Measurements from ENCODE around the gene PLSCR1. TPM values are rescaled to one million over a fixed set of nuclear protein-coding genes. Genes with fewer than 3 reads are reported as not detected.

The PLSCR1 gene
- total and polyA plus RNA-seq, 2 experiments from 2014 or later: 62.7 to 78.3 TPM

- TF ChIP-seq POLR2AphosphoS5 (IDR thresholded peaks at IDR 0.05; ENCODE audit: low read depth): no peak
These were observed 21.7 kb upstream of the PLSCR1 start (continued) for GRCh38 chr3:146566138-146566537.

GRCh38 chr3:146561879-146562278, 17.5 kb upstream of the PLSCR1 start:
- Histone ChIP-seq H3K36me3 (ENCODE audit: insufficient read depth) (peaks cover under 1% of the 10 kb centered on the region; the same call in 1 of the 2 replicates), H3K9me2 (ENCODE audit: insufficient read depth) (peaks cover 16% of the 10 kb centered on the region; the same call in 1 of the 2 replicates), H3F3A (replicated peaks; ENCODE audit: low read depth) (no peaks in the 10 kb centered on the region), H3K4me2 (no peak overlapping the region), H3K27me3 (ENCODE audit: insufficient read depth) (no peaks in the 10 kb centered on the region), H4K20me1 (replicated peaks; ENCODE audit: insufficient read depth) (no peaks in the 10 kb centered on the region), H3K4me3 (no peak overlapping the region), H2AFZ (no peak overlapping the region), H3K27ac (ENCODE audit: low read depth) (no peak overlapping the region), H3K79me2 (replicated peaks; ENCODE audit: insufficient read depth) (no peaks in the 10 kb centered on the region), H3K4me1 (ENCODE audit: insufficient read depth) (no peaks in the 10 kb centered on the region)
- DNase-seq (ENCODE audit: low spot score): no peak
- H3K4me3 Mint-ChIP-seq: no peak overlapping the region
- no peak for ATAC-seq
- H3K27ac Mint-ChIP-seq: no peak overlapping the region
- TF ChIP-seq CTCF (conservative IDR thresholded peaks at IDR 0.05; ENCODE audit: low read depth in 2 of 2) (no peak), NANOG (IDR thresholded peaks at IDR 0.05; ENCODE audit: borderline replicate concordance) (no peak), EZH2 (IDR thresholded peaks at IDR 0.05; ENCODE audit: low read depth, unreplicated experiment) (no peak), REST (IDR thresholded peaks at IDR 0.05; ENCODE audit: unreplicated experiment) (no peak), STAT1 (IDR thresholded peaks at IDR 0.05; ENCODE audit: unreplicated experiment) (no peak), ZNF114 (CRISPR knock-in tag; IDR thresholded peaks at IDR 0.05) (no peak)
- peaks cover 17% of the 10 kb centered on the region; the same call in 2 of the 3 replicates for H3K9me3 Mint-ChIP-seq
- peaks cover 14% of the 10 kb centered on the region; the same call in 2 of the 3 replicates for H3K36me3 Mint-ChIP-seq (ENCODE audit: low read depth)
- peaks cover 8% of the 10 kb centered on the region for H3K27me3 Mint-ChIP-seq (ENCODE audit: insufficient read depth, low read depth, poor library complexity)
- H3K4me1 Mint-ChIP-seq: no peaks in the 10 kb centered on the region

GRCh38 chr3:146561463-146561862, 17.1 kb upstream of the PLSCR1 start:
- no peak overlapping the region for H2AFZ ChIP-seq
- no peaks in the 10 kb centered on the region for H4K20me1 ChIP-seq (replicated peaks; ENCODE audit: insufficient read depth)
- H3F3A ChIP-seq (replicated peaks; ENCODE audit: low read depth): no peaks in the 10 kb centered on the region
- H3K4me1 ChIP-seq (ENCODE audit: insufficient read depth): no peaks in the 10 kb centered on the region
- H3K4me3 Mint-ChIP-seq: no peak overlapping the region
- H3K4me1 Mint-ChIP-seq: no peaks in the 10 kb centered on the region
- H3K4me2 ChIP-seq: no peak overlapping the region
- no peak overlapping the region for H3K4me3 ChIP-seq
- no peaks in the 10 kb centered on the region for H3K79me2 ChIP-seq (replicated peaks; ENCODE audit: insufficient read depth)
- peaks cover 12% of the 10 kb centered on the region; the same call in 2 of the 3 replicates for H3K36me3 Mint-ChIP-seq (ENCODE audit: low read depth)
- DNase-seq (ENCODE audit: low spot score): no peak
- H3K9me3 Mint-ChIP-seq: peaks cover 15% of the 10 kb centered on the region; the same call in 2 of the 3 replicates
- H3K36me3 ChIP-seq (ENCODE audit: insufficient read depth): peaks cover 4% of the 10 kb centered on the region; the same call in 1 of the 2 replicates
- H3K27ac Mint-ChIP-seq: no peak overlapping the region
- no peak overlapping the region for H3K27ac ChIP-seq (ENCODE audit: low read depth)
- no peak for ATAC-seq
- H3K27me3 ChIP-seq (ENCODE audit: insufficient read depth): no peaks in the 10 kb centered on the region
- peaks cover 15% of the 10 kb centered on the region; the same call in 1 of the 2 replicates for H3K9me2 ChIP-seq (ENCODE audit: insufficient read depth)
- H3K27me3 Mint-ChIP-seq (ENCODE audit: insufficient read depth, low read depth, poor library complexity): peaks cover 8% of the 10 kb centered on the region
- TF ChIP-seq ZNF331 (CRISPR knock-in tag; IDR thresholded peaks at IDR 0.05; ENCODE audit: low read depth) (no peak), NANOG (IDR thresholded peaks at IDR 0.05; ENCODE audit: borderline replicate concordance) (no peak), ZNF462 (CRISPR knock-in tag; IDR thresholded peaks at IDR 0.05) (no peak), ZNF114 (CRISPR knock-in tag; IDR thresholded peaks at IDR 0.05) (no peak)
